Tibial nerve (tissue), 4 donors: Measurements from ENCODE around the gene NTRK3. TPM values are rescaled to one million over a fixed set of nuclear protein-coding genes. Genes with fewer than 3 reads are reported as not detected.
A peak's percentile ranks its signal among the peaks of the same experiment; 100 is the strongest.

Experiments
- DNase-seq, 2 donors: peaks; one replicate each; pipeline ENCODE4 v3.0.0-alpha.2; 2019; ENCODE audit warnings: low spot score in 2 of 2
- H3K27ac ChIP-seq, 4 donors: fragments of 200-600 bp; sonication (generic) in 3 of 4; one replicate each; pipeline ENCODE4 v1.5.1; 2017 to 2019; ENCODE audit warnings: mild to moderate bottlenecking in 1 of 4
- H3K27me3 ChIP-seq, 2 donors: fragments of 200-600 bp; sonication (generic) in 1 of 2; one replicate each; pipeline versions ENCODE4 v1.5.1 to v1.6.0; 2017 to 2019
- H3K36me3 ChIP-seq, 3 donors: fragments of 200-600 bp; sonication (generic); one replicate each; pipeline ENCODE4 v1.5.1; 2018 to 2019
- H3K4me1 ChIP-seq, 4 donors: fragments of 200-600 bp; sonication (generic) in 3 of 4; one replicate each; pipeline ENCODE4 v1.5.1; 2017 to 2019
- H3K4me3 ChIP-seq, 4 donors: fragments of 200-600 bp; sonication (generic) in 3 of 4; one replicate each; pipeline ENCODE4 v1.5.1; 2017 to 2019; ENCODE audit warnings: mild to moderate bottlenecking in 1 of 4, moderate library complexity in 1 of 4
- H3K9me3 ChIP-seq, 4 donors: fragments of 200-600 bp; sonication (generic) in 3 of 4; one replicate each; pipeline ENCODE4 v1.5.1; 2017 to 2019
- CTCF ChIP-seq, 5 experiments: fragments of 200-600 bp in 3 of 5; fragments of 450-650 bp in 2 of 5; sonication (generic) in 3 of 5; IDR thresholded peaks; one replicate each; pipeline ENCODE4 v1.5.1; 2016 to 2019; ENCODE audit warnings: antibody characterized with exemption in 5 of 5, mild to moderate bottlenecking in 3 of 5, moderate library complexity in 2 of 5
- EP300 ChIP-seq, 2 donors: sonication (generic); formaldehyde crosslinking; IDR thresholded peaks; one replicate each; pipeline ENCODE4 v1.6.1; 2017; ENCODE audit warnings: antibody characterized with exemption in 2 of 2, mild to moderate bottlenecking in 1 of 2
- POLR2A ChIP-seq, 2 donors: fragments of 450-650 bp; IDR thresholded peaks; one replicate each; pipeline ENCODE4 v1.6.1; 2017; ENCODE audit warnings: antibody characterized with exemption in 2 of 2, mild to moderate bottlenecking in 2 of 2, moderate library complexity in 2 of 2
- WGBS, 2 donors: methylation state at CpG; one replicate each; pipeline ENCODE4 v1.1.5; 2018; 5-methylcytosine and 5-hydroxymethylcytosine counted together
- total RNA-seq, 4 donors: library from RNA; depleted of rRNA; stranded (reverse); fragments of >200 nt; gene quantifications; one replicate each; pipeline ENCODE4 v1.1.0, GENCODE V29; 2016

NTRK3 gene
- total RNA-seq, 4 donors from 2014 or later = 53.4 to 85.9 (median 83.6) TPM

- DNase-seq = no peak
- H3K9me3 ChIP-seq = no peaks in the 10 kb centered on the region
- no peak overlapping the region for H3K4me3 ChIP-seq
- TF ChIP-seq EP300 (IDR thresholded peaks at IDR 0.05) (no peak), CTCF (IDR thresholded peaks at IDR 0.05) (no peak)
- H3K36me3 ChIP-seq = no peaks in the 10 kb centered on the region
- H3K27ac ChIP-seq = peak overlapping the region in 1 of 4 donors; percentile 55
- no peaks in the 10 kb centered on the region for H3K27me3 ChIP-seq
- 55 to 63% methylated on average over 2 of the region's 2 CpGs for WGBS, 2 donors
- H3K4me1 ChIP-seq = peaks cover 0 to 20% (median 2%) of the 10 kb centered on the region in 4 donors
These were observed 301.7 kb downstream of the NTRK3 start for GRCh38 chr15:87954793-87955192.

- TF ChIP-seq POLR2A (IDR thresholded peaks at IDR 0.05) = no peak
- no peak for TF ChIP-seq CTCF (IDR thresholded peaks at IDR 0.05)
- no peak for TF ChIP-seq EP300 (IDR thresholded peaks at IDR 0.05)
- H3K36me3 ChIP-seq = no peaks in the 10 kb centered on the region
- 82 to 85% methylated on average over 23 of the region's 23 CpGs for WGBS, 2 donors
- DNase-seq = no peak
- no peak overlapping the region for H3K27ac ChIP-seq
- no peak overlapping the region for H3K4me3 ChIP-seq
- H3K27me3 ChIP-seq = no peaks in the 10 kb centered on the region
- H3K4me1 ChIP-seq = peaks cover 0 to 39% (median 13%) of the 10 kb centered on the region in 4 donors
- H3K9me3 ChIP-seq = no peaks in the 10 kb centered on the region
These were observed 303.7 kb downstream of the NTRK3 start for GRCh38 chr15:87952736-87953287.

GRCh38 chr15:87949575-87950223, 306.8 kb downstream of the NTRK3 start:
- peak overlapping the region; percentile 45 to 83 (median 52) for H3K27ac ChIP-seq
- peak in 1 of 2 donors; percentile 23 for TF ChIP-seq EP300 (IDR thresholded peaks at IDR 0.05)
- TF ChIP-seq POLR2A (IDR thresholded peaks at IDR 0.05) = no peak
- no peak for TF ChIP-seq CTCF (IDR thresholded peaks at IDR 0.05)

GRCh38 chr15:87949151-87949574, 307.4 kb downstream of the NTRK3 start:
- no peaks in the 10 kb centered on the region for H3K9me3 ChIP-seq
- peak; percentile 21 to 41 for DNase-seq
- 34 to 35% methylated on average over 7 of the region's 7 CpGs for WGBS, 2 donors
- TF ChIP-seq EP300 (IDR thresholded peaks at IDR 0.05) (peak; percentile 13 to 70), POLR2A (IDR thresholded peaks at IDR 0.05) (no peak), CTCF (IDR thresholded peaks at IDR 0.05) (no peak)
- no peak overlapping the region for H3K4me3 ChIP-seq
- no peaks in the 10 kb centered on the region for H3K36me3 ChIP-seq
- H3K27me3 ChIP-seq = no peaks in the 10 kb centered on the region
- peak overlapping the region; percentile 45 to 83 (median 52) for H3K27ac ChIP-seq
- peaks cover 0 to 39% (median 13%) of the 10 kb centered on the region in 4 donors for H3K4me1 ChIP-seq

More at GRCh38 chr15:87949575-87950223, 306.8 kb downstream of the NTRK3 start:
- Histone ChIP-seq H3K27me3 (no peaks in the 10 kb centered on the region), H3K4me1 (peaks cover 0 to 38% (median 13%) of the 10 kb centered on the region in 4 donors), H3K9me3 (no peaks in the 10 kb centered on the region), H3K36me3 (no peaks in the 10 kb centered on the region), H3K4me3 (no peak overlapping the region)
- WGBS, 2 donors = 64 to 73% methylated on average over 6 of the region's 6 CpGs
- peak; percentile 21 to 28 for DNase-seq

DNA sequence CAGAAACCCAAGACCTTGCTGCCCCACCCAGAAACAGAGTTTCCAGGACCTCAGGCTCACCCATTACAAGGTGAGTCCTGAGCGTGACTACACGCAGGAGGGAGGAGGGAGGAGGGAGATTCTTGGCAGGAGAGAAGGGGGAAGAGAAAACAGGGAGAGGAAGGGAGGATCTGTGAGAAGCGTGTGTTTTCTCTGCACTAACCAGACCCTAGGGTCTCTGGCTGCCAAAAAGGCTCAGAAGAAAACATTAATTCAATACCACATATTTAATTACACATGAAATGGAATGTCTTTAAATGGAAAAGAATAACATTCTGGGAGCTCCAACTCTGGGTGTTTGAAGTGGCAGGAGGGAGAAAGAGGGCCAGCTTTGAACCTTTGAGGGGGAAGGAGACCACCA, 309.0 kb downstream of the NTRK3 start:
- TF ChIP-seq CTCF (IDR thresholded peaks at IDR 0.05) (no peak), POLR2A (IDR thresholded peaks at IDR 0.05) (no peak), EP300 (IDR thresholded peaks at IDR 0.05) (no peak)
- H3K4me1 ChIP-seq = peaks cover 0 to 39% (median 13%) of the 10 kb centered on the region in 4 donors
- no peak overlapping the region for H3K4me3 ChIP-seq
- H3K9me3 ChIP-seq = no peaks in the 10 kb centered on the region
- peak overlapping the region in 1 of 4 donors; percentile 83 for H3K27ac ChIP-seq
- WGBS, 2 donors = 54 to 66% methylated on average over 3 of the region's 3 CpGs
- H3K27me3 ChIP-seq = no peaks in the 10 kb centered on the region
- H3K36me3 ChIP-seq = no peaks in the 10 kb centered on the region
- no peak for DNase-seq
